Heart left ventricle (tissue), 16 donors: Measurements from ENCODE around the gene ECHS1. TPM values are rescaled to one million over a fixed set of nuclear protein-coding genes. Genes with fewer than 3 reads are reported as not detected.

ENCODE experiments used
- ATAC-seq, 4 donors: fragments of 200-7000 bp; cut with Tn5 transposase; one replicate each; pipeline ENCODE4 v1.9.1; 2020 to 2022; ENCODE audit warnings: moderate library complexity in 4 of 4, mild to moderate bottlenecking in 3 of 4, moderate number of reproducible peaks in 1 of 4
- DNase-seq, 5 donors: peaks; one replicate each; pipeline ENCODE4 v3.0.0-alpha.2; 2020
- H3K27ac ChIP-seq, 12 donors: fragments of 200-600 bp; sonication (generic) in 4 of 12; one replicate each; pipeline versions ENCODE4 v1.5.0 to v1.8.0; 2016 to 2022; ENCODE audit warnings: mild to moderate bottlenecking in 2 of 12
- H3K27me3 ChIP-seq, 9 donors: fragments of 200-600 bp; sonication (generic) in 2 of 9; one replicate each; pipeline versions ENCODE4 v1.5.1 to v1.8.0; 2016 to 2022; ENCODE audit warnings: mild to moderate bottlenecking in 3 of 9
- H3K36me3 ChIP-seq, 9 donors: fragments of 200-600 bp; sonication (generic) in 2 of 9; one replicate each; pipeline versions ENCODE4 v1.5.0 to v1.8.0; 2018 to 2022; ENCODE audit warnings: mild to moderate bottlenecking in 2 of 9
- H3K4me1 ChIP-seq, 12 donors: fragments of 200-600 bp; sonication (generic) in 4 of 12; one replicate each; pipeline versions ENCODE4 v1.5.0 to v1.8.0; 2016 to 2022; ENCODE audit warnings: mild to moderate bottlenecking in 3 of 12
- H3K4me3 ChIP-seq, 12 donors: fragments of 200-600 bp; sonication (generic) in 4 of 12; one replicate each; pipeline versions ENCODE4 v1.5.0 to v1.8.0; 2017 to 2022; ENCODE audit warnings: mild to moderate bottlenecking in 9 of 12, moderate library complexity in 4 of 12
- H3K9me3 ChIP-seq, 12 donors: fragments of 200-600 bp; sonication (generic) in 4 of 12; one replicate each; pipeline versions ENCODE4 v1.5.0 to v1.8.0; 2016 to 2022; ENCODE audit warnings: mild to moderate bottlenecking in 1 of 12
- CTCF ChIP-seq, 12 donors: fragments of 200-600 bp; sonication (generic) in 4 of 12; IDR thresholded peaks; one replicate each; pipeline versions ENCODE4 v1.5.0 to v1.8.0; 2018 to 2022; ENCODE audit warnings: antibody characterized with exemption in 12 of 12, mild to moderate bottlenecking in 5 of 12
- POLR2A ChIP-seq, 2 donors: fragments of 450-650 bp; IDR thresholded peaks; one replicate each; pipeline ENCODE4 v1.6.1; 2017; ENCODE audit warnings: antibody characterized with exemption in 2 of 2, mild to moderate bottlenecking in 2 of 2, moderate library complexity in 2 of 2
- WGBS, 4 donors: extraction: QIAGEN DNeasy Blood & Tissue Kit in 2 of 4; methylation state at CpG; one replicate each; pipeline versions ENCODE4 v1.1.5 to v1.1.7; 2013 to 2018; 5-methylcytosine and 5-hydroxymethylcytosine counted together
- intact Hi-C, 10 donors: fragments of 100-400 bp; cut with DNase I; formaldehyde crosslinking; loops; one replicate each; pipeline versions ENCODE4 v1.11.1 to v1.14.2; 2022
- polyA plus RNA-seq, 2 donors: library from polyadenylated mRNA; stranded (reverse); fragments of 200-250 nt; gene quantifications; one replicate each; pipeline ENCODE4 v1.2.3, GENCODE V29; 2013
- total RNA-seq, 9 donors: library from RNA; depleted of rRNA in 2 of 9; stranded (reverse); fragments of >200 nt in 2 of 9; fragmentation: NEBNext Ultra II Directional in 3 of 9; extraction: Animal tissue kit (Norgen Biotek cat#: 25700) in 3 of 9; gene quantifications; one replicate each; pipeline versions ENCODE4 v1.1.0 to v1.2.4, GENCODE V29; 2016 to 2023
- donor health status: ischemic (EF 13 %, LVEDD 7.1; RV severe dilation, severe dysfunction).
- donor health status: healthy with polysubstance abuse.
- donor health status: DM: no; HTN: yes; CAD: no.
- donor health status: DM: no; HTN: no; CAD: no.
- donor health status: ischemic (EF 25% LVEDD 6.9; RV normal size, moderate dysfunction).
- donor health status: ischemic (EF 25% LVEDD 5.7; RV mildly dilated, moderate dysfunction).
- donor health status: healthy.
- donor health status: DM: yes; HTN: yes; CAD: no.
- donor health status: ischemic (EF 35%, LVEDD 5.7; RV mildly dilated, moderate dysfunction).
- donor health status: nonischemic (EF 11% LVEDD 7.7; RV severe dilation, severe dysfunction).
- donor health status: DM: yes; HTN: yes; CAD: no.
- donor health status: PGD.
- donor health status: ischemic (EF 29% LVEDD 5.4; RV normal size, mild dysfunction).
- donor health status: nonischemic (EF 23%, LVEDD 6.1; RV moderate dilation, normal function).

The ECHS1 gene
- total and polyA plus RNA-seq, 11 donors = 132 to 303 (median 201) TPM

- H3K27me3 ChIP-seq = peaks cover 0 to 15% (median 6%) of the 10 kb centered on the region in 9 donors
- no peak overlapping the region for H3K27ac ChIP-seq
- H3K4me3 ChIP-seq = peak overlapping the region in 10 of 12 donors; percentile 17 to 53 (median 39)
- no peaks in the 10 kb centered on the region for H3K36me3 ChIP-seq
- TF ChIP-seq CTCF (IDR thresholded peaks at IDR 0.05) = peak; percentile 45 to 73 (median 62)
- no peak for TF ChIP-seq POLR2A (IDR thresholded peaks at IDR 0.05)
- WGBS, 4 donors = 0 to 10% (median 9%) methylated on average over 25 to 51 of the region's 51 CpGs
- ATAC-seq (peak; percentile 68 to 92 (median 86)), DNase-seq (peak in 4 of 5 donors; percentile 56 to 82 (median 58))
- intact Hi-C loops = loop anchor here in 3 of 10 donors (5.0 to 10.0 kb wide), 5 partner anchors 171 to 484 kb away; no protein-coding TSS in a partner anchor
- peaks cover 0 to 4% (median 0%) of the 10 kb centered on the region in 12 donors for H3K9me3 ChIP-seq
- H3K4me1 ChIP-seq = peaks cover 0 to 9% (median 4%) of the 10 kb centered on the region in 12 donors
These were observed 54.5 kb downstream of the ECHS1 start for GRCh38 chr10:133318494-133319127.

DNA sequence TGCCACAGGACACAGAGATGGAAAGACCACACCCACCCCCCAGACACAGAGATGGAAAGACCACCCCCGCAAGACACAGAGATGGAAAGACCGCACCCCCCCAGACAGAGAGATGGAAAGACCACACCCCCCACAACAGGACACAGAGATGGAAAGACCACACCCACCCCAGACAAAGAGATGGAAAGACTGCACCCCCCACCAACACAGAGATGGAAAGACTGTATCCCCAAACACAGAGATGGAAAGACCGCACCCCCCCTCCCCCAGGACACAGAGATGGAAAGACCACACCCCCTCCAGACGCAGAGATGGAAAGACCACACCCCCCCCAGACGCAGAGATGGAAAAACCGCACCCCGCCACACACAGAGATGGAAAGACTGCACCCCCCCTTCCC is 56.4 kb downstream of the ECHS1 start:
- H3K36me3 ChIP-seq = peaks cover 0 to 16% (median 11%) of the 10 kb centered on the region in 9 donors
- no peak for TF ChIP-seq POLR2A (IDR thresholded peaks at IDR 0.05)
- TF ChIP-seq CTCF (IDR thresholded peaks at IDR 0.05) = no peak
- ATAC-seq (no peak), DNase-seq (no peak)
- H3K4me3 ChIP-seq = no peak overlapping the region
- H3K9me3 ChIP-seq = peaks cover 0 to 4% (median 0%) of the 10 kb centered on the region in 12 donors
- peaks cover 0 to 15% (median 6%) of the 10 kb centered on the region in 9 donors for H3K27me3 ChIP-seq
- intact Hi-C loops = loop anchor here in 3 of 10 donors (5.0 to 10.0 kb wide), 5 partner anchors 169 to 482 kb away; no protein-coding TSS in a partner anchor
- H3K27ac ChIP-seq = no peak overlapping the region
- peaks cover 0 to 9% (median 4%) of the 10 kb centered on the region in 12 donors for H3K4me1 ChIP-seq
- WGBS, 4 donors = 76 to 84% (median 82%) methylated on average over 7 of the region's 7 CpGs

GRCh38 chr10:133316266-133316665 is 56.9 kb downstream of the ECHS1 start:
- no peak for ATAC-seq
- intact Hi-C loops = loop anchor here in 3 of 10 donors (5.0 to 10.0 kb wide), 5 partner anchors 169 to 481 kb away; no protein-coding TSS in a partner anchor
- DNase-seq = no peak

More at GRCh38 chr10:133316266-133316665, 56.9 kb downstream of the ECHS1 start:
- no peak overlapping the region for H3K27ac ChIP-seq
- H3K27me3 ChIP-seq = peaks cover 0 to 15% (median 6%) of the 10 kb centered on the region in 9 donors
- H3K4me3 ChIP-seq = no peak overlapping the region
- H3K36me3 ChIP-seq = peaks cover 0 to 21% (median 15%) of the 10 kb centered on the region in 9 donors
- peaks cover 0 to 9% (median 4%) of the 10 kb centered on the region in 12 donors for H3K4me1 ChIP-seq
- whole genome bisulfite sequencing, 4 donors = 84 to 90% (median 89%) methylated on average over 5 to 9 of the region's 9 CpGs
- no peak for TF ChIP-seq POLR2A (IDR thresholded peaks at IDR 0.05)
- no peak for TF ChIP-seq CTCF (IDR thresholded peaks at IDR 0.05)
- H3K9me3 ChIP-seq = peaks cover 0 to 3% (median 0%) of the 10 kb centered on the region in 12 donors
